NCI-H187 treated with DMSO at 0.1 percent for 48 hours (cell line): ENCODE measurements around the gene SERPINB13.
"Not testable (repeated sequence)": the region's sequence is repeated elsewhere in the genome, so short reads cannot be mapped to it uniquely, and the experiment has no call there.

Source experiments
- DNase-seq: peaks from one replicate; lab custom pipeline; 2025; lab: John Stamatoyannopoulos, UW

SERPINB13 gene

GRCh38 chr18:63590966-63591695 lies 4.0 kb downstream of the SERPINB13 start:
- no peak for DNase-seq

- no peak for DNase-seq
These were observed 4.6 kb downstream of the SERPINB13 start for GRCh38 chr18:63591725-63592124.

- no peak for DNase-seq
These were observed 5.3 kb downstream of the SERPINB13 start for GRCh38 chr18:63592471-63592870.

- no peak for DNase-seq
These were observed 9.8 kb downstream of the SERPINB13 start for GRCh38 chr18:63596964-63597363.

- no peak for DNase-seq
These were observed 16.2 kb downstream of the SERPINB13 start for GRCh38 chr18:63603355-63603754.

GRCh38 chr18:63603772-63604171 lies 16.6 kb downstream of the SERPINB13 start:
- no peak for DNase-seq

DNA sequence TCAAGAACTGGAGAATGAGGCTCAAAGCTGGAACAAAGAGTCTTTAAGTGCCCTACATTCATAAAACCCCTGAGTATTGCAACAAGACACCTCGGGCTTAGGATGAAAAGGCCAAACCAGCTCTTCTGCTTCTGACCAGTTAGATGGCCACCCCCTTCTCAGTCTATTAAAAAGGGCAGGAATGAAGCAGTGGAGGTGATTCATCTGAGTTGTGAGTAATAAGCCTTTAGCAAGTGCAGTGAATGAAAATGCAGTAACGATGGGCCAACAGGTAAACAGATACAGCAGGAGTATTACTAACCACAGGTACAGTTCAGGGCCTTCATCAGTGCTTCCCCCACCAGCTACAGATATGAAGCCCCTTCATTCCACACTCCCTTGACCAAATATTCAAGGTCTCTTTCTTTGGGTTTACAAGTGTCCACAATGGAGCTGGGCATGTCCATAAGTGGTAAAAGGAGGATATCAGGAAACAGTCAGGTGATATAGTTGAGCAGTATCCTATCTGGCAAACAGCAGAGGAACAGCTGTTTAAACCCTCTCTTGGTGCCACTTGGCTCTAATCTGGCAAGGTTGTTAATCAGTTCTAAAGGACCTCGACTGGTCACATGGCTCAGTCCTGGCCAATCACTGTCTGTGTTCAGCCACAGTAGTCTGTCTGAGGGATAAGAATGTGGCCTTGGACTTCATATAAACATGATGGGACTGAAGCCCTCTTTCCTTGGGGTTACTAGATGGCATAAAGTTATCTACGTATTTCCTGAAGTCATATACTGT lies 17.8 kb downstream of the SERPINB13 start:
- DNase-seq, result no peak

DNA sequence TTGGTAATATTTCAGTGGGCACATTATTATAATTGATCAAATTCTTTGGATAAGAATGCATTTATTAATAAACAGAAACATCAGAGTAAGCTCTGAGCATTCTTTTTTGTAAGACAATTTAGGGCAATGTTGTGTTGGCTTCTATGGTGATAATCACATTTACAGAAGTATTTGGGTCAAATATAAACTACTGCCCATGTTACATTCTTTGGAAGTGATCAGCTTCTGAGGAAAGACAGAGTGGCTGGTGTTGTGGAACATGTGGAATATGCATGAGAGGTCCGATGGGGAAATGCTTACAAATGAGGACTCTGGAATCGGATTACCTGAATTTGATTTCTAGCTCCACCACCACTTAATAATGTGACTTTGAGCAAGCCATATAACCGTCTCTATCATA lies 19.4 kb downstream of the SERPINB13 start:
- DNase-seq, result no peak

DNA sequence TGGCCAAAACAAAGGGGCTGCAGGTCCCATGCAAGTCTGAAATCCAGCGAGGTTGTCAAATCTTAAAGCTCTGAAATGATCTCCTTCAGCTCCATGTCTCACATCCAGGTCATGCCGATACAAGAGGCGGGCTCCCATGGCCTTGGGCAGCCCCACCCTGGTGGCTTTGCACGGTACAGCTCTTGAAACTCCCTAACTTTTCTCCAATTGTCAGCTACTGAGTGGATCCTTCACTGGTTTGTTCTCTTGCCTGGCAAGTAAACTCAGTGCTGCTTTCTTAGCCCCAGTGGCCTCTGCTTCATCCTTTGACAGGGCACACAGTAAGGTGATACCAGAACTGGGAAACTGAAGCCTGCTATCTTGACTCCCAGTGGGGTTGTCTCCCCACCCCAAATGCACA lies 26.3 kb downstream of the SERPINB13 start:
- no peak for DNase-seq

DNA sequence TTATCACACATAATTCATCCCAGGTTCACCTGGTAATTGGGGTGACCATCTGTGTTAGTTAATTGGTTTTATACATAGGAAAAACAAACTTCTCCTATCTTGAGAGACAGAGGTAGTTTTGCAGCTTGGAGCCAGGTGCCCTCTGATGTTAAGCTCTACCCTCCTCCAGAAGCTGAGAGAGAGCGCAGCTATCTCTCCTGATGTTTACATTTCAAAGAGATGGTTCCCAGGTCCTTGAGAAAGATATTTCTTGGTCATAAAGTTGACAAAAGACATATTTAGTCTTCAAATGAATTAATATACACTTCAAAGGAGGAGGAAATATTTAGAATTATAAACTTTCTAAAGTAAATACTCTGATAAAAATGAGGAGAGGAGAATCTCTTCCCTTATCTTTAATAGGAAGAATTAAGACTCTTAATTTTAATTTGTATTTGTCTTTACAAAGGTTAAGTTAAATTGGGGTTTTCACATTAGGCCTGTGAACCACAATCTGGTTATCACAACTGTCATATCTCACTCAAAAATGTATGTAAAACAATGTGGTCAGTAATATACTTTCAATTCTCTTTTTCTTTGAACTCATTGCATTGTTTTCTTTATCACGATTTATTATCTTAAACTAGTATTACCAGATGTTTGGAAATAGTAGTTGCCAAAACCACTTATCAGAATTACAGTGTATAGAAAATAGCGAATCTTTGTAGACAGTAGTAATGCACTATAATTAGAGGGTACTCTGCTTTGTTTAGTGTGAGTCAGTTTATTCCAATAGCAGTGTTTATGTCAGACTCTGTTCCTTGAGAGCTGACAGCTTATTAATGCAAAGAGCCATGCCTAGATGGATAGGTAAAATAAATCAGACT lies 30.1 kb downstream of the SERPINB13 start:
- DNase-seq, result no peak

DNA sequence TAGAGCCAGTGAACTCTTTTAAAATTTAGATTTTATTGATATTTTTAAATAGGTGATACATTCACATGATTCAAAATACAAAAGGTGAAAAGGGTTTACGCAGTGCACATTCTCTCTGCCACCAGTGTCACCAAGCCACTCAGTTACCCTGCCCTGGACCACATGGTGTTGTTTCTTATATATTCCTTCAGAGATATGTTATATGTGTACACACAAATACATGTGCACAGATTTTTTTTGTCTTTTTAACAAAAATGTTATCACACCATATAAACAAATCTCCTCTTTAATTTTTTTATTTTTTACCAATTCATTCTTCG lies 30.7 kb downstream of the SERPINB13 start:
- DNase-seq, result no peak

- no peak for DNase-seq
These were observed 32.5 kb downstream of the SERPINB13 start for GRCh38 chr18:63619661-63620060.

GRCh38 chr18:63624863-63625262 lies 37.7 kb downstream of the SERPINB13 start:
- no peak for DNase-seq

GRCh38 chr18:63626431-63626830 lies 39.3 kb downstream of the SERPINB13 start:
- no peak for DNase-seq

DNA sequence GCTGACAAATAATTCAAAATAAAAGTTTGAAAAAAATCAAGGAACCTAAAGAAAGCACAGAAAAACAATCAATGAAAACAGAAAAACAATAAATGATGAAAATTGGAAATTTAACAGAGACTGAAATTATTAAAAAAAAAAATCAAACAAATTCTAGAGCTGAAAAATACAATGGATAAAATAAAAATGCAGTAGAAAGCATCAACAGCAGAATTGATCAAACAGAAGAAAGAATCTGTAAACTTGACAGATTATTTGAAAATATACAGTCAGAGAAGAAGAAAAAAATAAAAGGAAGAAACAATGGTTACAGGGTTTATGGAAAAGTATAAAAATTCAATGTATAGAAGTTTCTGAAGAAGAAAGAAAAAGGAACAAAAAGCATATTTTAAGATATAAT lies 40.7 kb downstream of the SERPINB13 start:
- DNase-seq, result no peak

- no peak for DNase-seq
These were observed 50.6 kb downstream of the SERPINB13 start for GRCh38 chr18:63637703-63638102.

GRCh38 chr18:63641157-63641680 lies 54.1 kb downstream of the SERPINB13 start:
- DNase-seq, result not testable (repeated sequence)

DNA sequence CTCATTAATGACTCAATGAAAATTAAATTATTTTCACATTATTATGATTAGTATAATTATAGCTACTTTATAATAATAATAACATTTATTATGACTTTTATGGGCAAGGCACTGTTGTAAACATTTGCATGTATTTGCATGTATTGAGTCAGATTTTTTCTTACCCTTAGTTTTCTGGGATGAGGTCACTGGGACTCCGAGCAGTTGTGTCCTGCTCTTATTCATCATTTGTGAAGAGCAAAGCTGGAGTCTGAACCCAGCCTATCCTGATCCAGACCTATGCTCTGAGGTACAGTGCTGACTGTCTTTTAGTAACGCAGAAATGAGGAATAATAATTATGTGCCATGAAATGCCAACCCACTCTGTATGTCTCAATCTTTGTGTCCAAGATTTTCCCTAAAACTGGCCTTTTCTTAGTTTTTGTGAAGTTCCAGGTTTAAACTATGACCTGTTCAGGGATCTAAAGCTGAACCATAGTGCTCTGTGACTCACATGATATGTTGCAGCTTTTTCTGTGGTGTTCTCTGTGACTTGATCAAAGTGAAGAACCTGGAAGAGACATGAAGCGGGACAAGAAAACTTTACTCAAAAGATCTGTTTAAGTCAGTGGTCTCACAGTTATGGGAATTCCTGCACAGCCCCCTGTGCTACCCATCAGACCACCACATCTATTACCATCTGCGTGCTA lies 55.7 kb downstream of the SERPINB13 start:
- not testable (repeated sequence) for DNase-seq

DNA sequence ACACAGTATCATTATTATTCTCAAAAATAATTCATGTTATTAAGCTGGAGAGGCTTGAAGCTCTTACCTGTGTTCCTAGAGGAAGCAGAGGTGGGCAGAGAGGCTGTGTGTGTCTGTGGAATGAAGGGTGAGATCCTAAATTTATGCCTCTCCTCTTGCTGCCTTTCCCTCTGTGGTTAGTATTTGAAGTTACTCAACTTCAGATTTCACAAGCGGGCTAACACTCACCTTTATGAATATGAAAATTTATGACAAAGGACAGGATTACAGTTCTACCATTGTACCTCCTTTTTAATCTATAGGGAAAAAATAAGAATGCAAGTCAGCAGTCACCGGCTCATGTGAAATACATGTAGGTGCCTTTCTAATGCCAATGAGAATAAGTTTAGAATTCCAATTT lies 57.0 kb downstream of the SERPINB13 start, which contains the start of gene SERPINB4:
SERPINB4 (minus strand) TSS at position 115 of the 400 bp plus-strand sequence. CDS start 679 bp downstream, outside the sequence.
- DNase-seq, result not testable (repeated sequence)

DNA sequence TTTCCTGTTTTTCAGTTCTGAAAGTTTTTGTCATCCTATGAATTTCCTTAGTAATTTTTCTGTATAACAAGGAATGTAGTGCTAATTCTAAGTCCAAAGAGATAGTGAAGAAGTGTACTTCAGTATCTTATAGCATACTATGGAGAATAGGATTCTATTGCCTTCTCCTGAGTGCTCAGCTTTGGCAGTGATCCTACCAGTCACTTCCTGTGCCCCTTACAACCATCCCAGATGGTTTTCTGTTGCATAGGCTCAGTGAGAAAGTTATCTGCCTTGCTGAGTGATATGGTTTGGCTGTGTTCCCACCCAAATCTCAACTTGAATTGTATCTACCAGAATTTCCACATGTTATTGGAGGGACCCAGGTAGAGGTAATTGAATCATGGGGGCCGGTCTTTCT lies 57.6 kb downstream of the SERPINB13 start:
- not testable (repeated sequence) for DNase-seq

- no peak for DNase-seq
These were observed 59.8 kb downstream of the SERPINB13 start for GRCh38 chr18:63646936-63647335.

DNA sequence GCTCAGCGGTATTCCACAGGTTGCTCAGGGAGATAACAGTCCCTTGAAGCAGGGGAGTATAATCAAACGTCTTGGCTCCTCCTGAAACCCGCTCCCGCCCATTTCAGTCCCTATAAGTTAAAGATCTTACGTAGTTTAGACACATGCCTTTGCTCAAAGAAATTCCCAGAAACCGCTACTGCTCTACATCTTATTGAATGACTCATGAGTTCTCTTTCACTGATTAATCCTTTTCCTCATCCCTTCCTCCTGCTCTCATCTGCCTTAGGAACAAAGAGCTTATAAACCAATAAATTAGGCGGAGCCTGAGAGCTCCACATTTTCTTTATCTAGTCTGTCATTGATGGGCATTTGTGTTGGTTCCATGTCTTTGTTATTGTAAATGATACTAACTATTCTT lies 61.1 kb downstream of the SERPINB13 start:
- no peak for DNase-seq
